Heart left ventricle (tissue), 16 donors: ENCODE measurements around the gene LEFTY2. TPM values are rescaled to one million over a fixed set of nuclear protein-coding genes. Genes with fewer than 3 reads are reported as not detected.

Experiments used
- ATAC-seq, 4 donors: fragments of 200-7000 bp; cut with Tn5 transposase; one replicate each; pipeline ENCODE4 v1.9.1; 2020 to 2022; ENCODE audit warnings: moderate library complexity in 4 of 4, mild to moderate bottlenecking in 3 of 4, moderate number of reproducible peaks in 1 of 4
- DNase-seq, 5 donors: peaks; one replicate each; pipeline ENCODE4 v3.0.0-alpha.2; 2020
- H3K27ac ChIP-seq, 12 donors: fragments of 200-600 bp; sonication (generic) in 4 of 12; one replicate each; pipeline versions ENCODE4 v1.5.0 to v1.8.0; 2016 to 2022; ENCODE audit warnings: mild to moderate bottlenecking in 2 of 12
- H3K27me3 ChIP-seq, 9 donors: fragments of 200-600 bp; sonication (generic) in 2 of 9; one replicate each; pipeline versions ENCODE4 v1.5.1 to v1.8.0; 2016 to 2022; ENCODE audit warnings: mild to moderate bottlenecking in 3 of 9
- H3K36me3 ChIP-seq, 9 donors: fragments of 200-600 bp; sonication (generic) in 2 of 9; one replicate each; pipeline versions ENCODE4 v1.5.0 to v1.8.0; 2018 to 2022; ENCODE audit warnings: mild to moderate bottlenecking in 2 of 9
- H3K4me1 ChIP-seq, 12 donors: fragments of 200-600 bp; sonication (generic) in 4 of 12; one replicate each; pipeline versions ENCODE4 v1.5.0 to v1.8.0; 2016 to 2022; ENCODE audit warnings: mild to moderate bottlenecking in 3 of 12
- H3K4me3 ChIP-seq, 12 donors: fragments of 200-600 bp; sonication (generic) in 4 of 12; one replicate each; pipeline versions ENCODE4 v1.5.0 to v1.8.0; 2017 to 2022; ENCODE audit warnings: mild to moderate bottlenecking in 9 of 12, moderate library complexity in 4 of 12
- H3K9me3 ChIP-seq, 12 donors: fragments of 200-600 bp; sonication (generic) in 4 of 12; one replicate each; pipeline versions ENCODE4 v1.5.0 to v1.8.0; 2016 to 2022; ENCODE audit warnings: mild to moderate bottlenecking in 1 of 12
- CTCF ChIP-seq, 12 donors: fragments of 200-600 bp; sonication (generic) in 4 of 12; IDR thresholded peaks; one replicate each; pipeline versions ENCODE4 v1.5.0 to v1.8.0; 2018 to 2022; ENCODE audit warnings: antibody characterized with exemption in 12 of 12, mild to moderate bottlenecking in 5 of 12
- POLR2A ChIP-seq, 2 donors: fragments of 450-650 bp; IDR thresholded peaks; one replicate each; pipeline ENCODE4 v1.6.1; 2017; ENCODE audit warnings: antibody characterized with exemption in 2 of 2, mild to moderate bottlenecking in 2 of 2, moderate library complexity in 2 of 2
- WGBS, 4 donors: extraction: QIAGEN DNeasy Blood & Tissue Kit in 2 of 4; methylation state at CpG; one replicate each; pipeline versions ENCODE4 v1.1.5 to v1.1.7; 2013 to 2018; 5-methylcytosine and 5-hydroxymethylcytosine counted together
- intact Hi-C, 10 donors: fragments of 100-400 bp; cut with DNase I; formaldehyde crosslinking; loops; one replicate each; pipeline versions ENCODE4 v1.11.1 to v1.14.2; 2022
- polyA plus RNA-seq, 2 donors: library from polyadenylated mRNA; stranded (reverse); fragments of 200-250 nt; gene quantifications; one replicate each; pipeline ENCODE4 v1.2.3, GENCODE V29; 2013
- total RNA-seq, 9 donors: library from RNA; depleted of rRNA in 2 of 9; stranded (reverse); fragments of >200 nt in 2 of 9; fragmentation: NEBNext Ultra II Directional in 3 of 9; extraction: Animal tissue kit (Norgen Biotek cat#: 25700) in 3 of 9; gene quantifications; one replicate each; pipeline versions ENCODE4 v1.1.0 to v1.2.4, GENCODE V29; 2016 to 2023
- donor health status: ischemic (EF 13 %, LVEDD 7.1; RV severe dilation, severe dysfunction).
- donor health status: healthy with polysubstance abuse.
- donor health status: DM: no; HTN: yes; CAD: no.
- donor health status: DM: no; HTN: no; CAD: no.
- donor health status: ischemic (EF 25% LVEDD 6.9; RV normal size, moderate dysfunction).
- donor health status: ischemic (EF 25% LVEDD 5.7; RV mildly dilated, moderate dysfunction).
- donor health status: healthy.
- donor health status: DM: yes; HTN: yes; CAD: no.
- donor health status: ischemic (EF 35%, LVEDD 5.7; RV mildly dilated, moderate dysfunction).
- donor health status: nonischemic (EF 11% LVEDD 7.7; RV severe dilation, severe dysfunction).
- donor health status: DM: yes; HTN: yes; CAD: no.
- donor health status: PGD.
- donor health status: ischemic (EF 29% LVEDD 5.4; RV normal size, mild dysfunction).
- donor health status: nonischemic (EF 23%, LVEDD 6.1; RV moderate dilation, normal function).

The LEFTY2 gene
- total and polyA plus RNA-seq, 11 donors, result 0.11 to 1.8 (median 0.29) TPM; not detected in 1

- intact Hi-C loops, result loop anchor here in 9 of 10 donors (2.0 to 10.0 kb wide), 11 partner anchors 37 to 442 kb away; partner anchors contain the start of gene SRP9 (in 8 of the 9)
- DNase-seq, result no peak
- 79 to 89% (median 87%) methylated on average over 4 to 6 of the region's 6 CpGs for WGBS, 4 donors
Measured at GRCh38 chr1:225914391-225914790, 26.6 kb downstream of the LEFTY2 start.

GRCh38 chr1:225911191-225912130 is 29.6 kb downstream of the LEFTY2 start:
- intact Hi-C loops, result loop anchor here (1.0 to 10.0 kb wide), 13 partner anchors 29 to 437 kb away; partner anchors contain the start of genes SRP9 (in 8 of the 10) and TMEM63A (in 1 of the 10)
- DNase-seq (peak; percentile 51 to 89 (median 68)), ATAC-seq (peak; percentile 71 to 93 (median 86))
- TF ChIP-seq POLR2A (IDR thresholded peaks at IDR 0.05), result no peak
- TF ChIP-seq CTCF (IDR thresholded peaks at IDR 0.05), result peak; percentile 84 to 99 (median 96)
- H3K27ac ChIP-seq, result no peak overlapping the region
- no peaks in the 10 kb centered on the region for H3K9me3 ChIP-seq
- no peaks in the 10 kb centered on the region for H3K27me3 ChIP-seq
- H3K4me3 ChIP-seq, result peak overlapping the region in 8 of 12 donors; percentile 3 to 40 (median 17)
- WGBS, 4 donors, result 33 to 45% (median 40%) methylated on average over 27 to 53 of the region's 53 CpGs
- peaks cover 0 to 10% (median 5%) of the 10 kb centered on the region in 12 donors for H3K4me1 ChIP-seq
- H3K36me3 ChIP-seq, result peaks cover 0 to 24% (median 7%) of the 10 kb centered on the region in 9 donors

More at GRCh38 chr1:225914391-225914790, 26.6 kb downstream of the LEFTY2 start:
- Histone ChIP-seq H3K9me3 (no peaks in the 10 kb centered on the region), H3K27ac (no peak overlapping the region), H3K27me3 (no peaks in the 10 kb centered on the region), H3K4me1 (peaks cover 0 to 16% (median 6%) of the 10 kb centered on the region in 12 donors), H3K4me3 (no peak overlapping the region), H3K36me3 (peaks cover 0 to 50% (median 17%) of the 10 kb centered on the region in 9 donors)
- no peak for TF ChIP-seq CTCF (IDR thresholded peaks at IDR 0.05)
- no peak for TF ChIP-seq POLR2A (IDR thresholded peaks at IDR 0.05)
- no peak for ATAC-seq

- no peaks in the 10 kb centered on the region for H3K9me3 ChIP-seq
- peaks cover 0 to 9% (median 0%) of the 10 kb centered on the region in 9 donors for H3K36me3 ChIP-seq
- H3K4me1 ChIP-seq, result peaks cover 0 to 10% (median 5%) of the 10 kb centered on the region in 12 donors
- ATAC-seq (no peak), DNase-seq (no peak)
- H3K27me3 ChIP-seq, result no peaks in the 10 kb centered on the region
- TF ChIP-seq POLR2A (IDR thresholded peaks at IDR 0.05) (no peak), CTCF (IDR thresholded peaks at IDR 0.05) (no peak)
- no peak overlapping the region for H3K27ac ChIP-seq
- H3K4me3 ChIP-seq, result no peak overlapping the region
- intact Hi-C loops, result loop anchor here in 1 of 10 donors (2.0 kb wide), 1 partner anchor 65 kb away; no protein-coding TSS in a partner anchor
- WGBS, 4 donors, result 95 to 100% (median 98%) methylated on average over 1 of the region's 1 CpG
Measured at GRCh38 chr1:225909477-225909876, 31.5 kb downstream of the LEFTY2 start.

GRCh38 chr1:225908773-225909172 is 32.2 kb downstream of the LEFTY2 start:
- no peaks in the 10 kb centered on the region for H3K27me3 ChIP-seq
- intact Hi-C loops, result loop anchor here in 1 of 10 donors (2.0 kb wide), 1 partner anchor 66 kb away; no protein-coding TSS in a partner anchor
- 72 to 86% (median 83%) methylated on average over 2 of the region's 2 CpGs for whole genome bisulfite sequencing, 4 donors
- H3K27ac ChIP-seq, result no peak overlapping the region
- no peak overlapping the region for H3K4me3 ChIP-seq
- no peak for DNase-seq
- TF ChIP-seq CTCF (IDR thresholded peaks at IDR 0.05), result no peak
- TF ChIP-seq POLR2A (IDR thresholded peaks at IDR 0.05), result no peak
- H3K36me3 ChIP-seq, result peaks cover 0 to 9% (median 0%) of the 10 kb centered on the region in 9 donors
- ATAC-seq, result no peak
- H3K4me1 ChIP-seq, result peaks cover 0 to 10% (median 5%) of the 10 kb centered on the region in 12 donors
- no peaks in the 10 kb centered on the region for H3K9me3 ChIP-seq
